GM23248 (cell line): Measurements from ENCODE around the gene ABHD17A. TPM values are rescaled to one million over a fixed set of nuclear protein-coding genes. Genes with fewer than 3 reads are reported as not detected.

Experiments
- DNase-seq: peaks from one replicate; pipeline ENCODE4 v3.0.0-alpha.2; 2015
- H2AFZ ChIP-seq: fragments of 200-600 bp; sonication (generic); 2 replicates; pipeline ENCODE4 v1.6.1; 2016; ENCODE audit warnings: antibody characterized with exemption
- H3F3A ChIP-seq: fragments of 200-600 bp; sonication (generic); 2 replicates; pipeline ENCODE4 v1.6.1; 2016; ENCODE audit warnings: mild to moderate bottlenecking, antibody characterized with exemption, mixed run types; ENCODE audit not compliant: insufficient read depth
- H3K27ac ChIP-seq: fragments of 200-600 bp; sonication (generic); 2 replicates; pipeline ENCODE4 v1.5.1; 2016; ENCODE audit warnings: mild to moderate bottlenecking
- H3K27me3 ChIP-seq: fragments of 200-600 bp; sonication (generic); replicated peaks from 2 replicates; pipeline ENCODE4 v1.6.1; 2016; ENCODE audit warnings: mild to moderate bottlenecking; ENCODE audit not compliant: insufficient read depth
- H3K36me3 ChIP-seq: fragments of 200-600 bp; sonication (generic); 2 replicates; pipeline ENCODE4 v1.6.1; 2016; ENCODE audit warnings: low read depth, mild to moderate bottlenecking
- H3K4me1 ChIP-seq: fragments of 200-600 bp; sonication (generic); 2 replicates; pipeline ENCODE4 v1.6.1; 2016; ENCODE audit warnings: mild to moderate bottlenecking; ENCODE audit not compliant: insufficient read depth
- H3K4me2 ChIP-seq: fragments of 200-600 bp; sonication (generic); one replicate; pipeline ENCODE4 v1.6.1; 2016; ENCODE audit warnings: mild to moderate bottlenecking; ENCODE audit not compliant: unreplicated experiment
- H3K4me3 ChIP-seq: fragments of 200-600 bp; sonication (generic); 2 replicates; pipeline ENCODE4 v1.5.1; 2016; ENCODE audit warnings: mild to moderate bottlenecking
- H3K79me2 ChIP-seq: fragments of 200-600 bp; sonication (generic); 2 replicates; pipeline ENCODE4 v1.6.1; 2016; ENCODE audit warnings: mild to moderate bottlenecking; ENCODE audit not compliant: insufficient read depth
- H3K9ac ChIP-seq: fragments of 200-600 bp; sonication (generic); 2 replicates; pipeline ENCODE4 v1.6.1; 2016; ENCODE audit warnings: mild to moderate bottlenecking
- H3K9me2 ChIP-seq: fragments of 200-600 bp; sonication (generic); 2 replicates; pipeline ENCODE4 v1.6.1; 2016; ENCODE audit warnings: mixed run types, mild to moderate bottlenecking, moderate library complexity; ENCODE audit not compliant: insufficient read depth
- H3K9me3 ChIP-seq: fragments of 200-600 bp; sonication (generic); one replicate; pipeline ENCODE4 v1.6.1; 2017; ENCODE audit warnings: low read depth
- H4K20me1 ChIP-seq: fragments of 200-600 bp; sonication (generic); 2 replicates; pipeline ENCODE4 v1.6.0; 2016; ENCODE audit not compliant: insufficient read depth
- EZH2 ChIP-seq: fragments of 200-600 bp; sonication (generic); IDR thresholded peaks from 2 replicates; pipeline ENCODE4 v1.6.1; 2018; ENCODE audit warnings: antibody characterized with exemption, mild to moderate bottlenecking; ENCODE audit not compliant: insufficient read depth, poor library complexity, severe bottlenecking
- EZH2phosphoT487 ChIP-seq: fragments of 200-600 bp; sonication (generic); IDR thresholded peaks from 2 replicates; pipeline ENCODE4 v1.6.1; 2018; ENCODE audit warnings: antibody characterized with exemption, moderate library complexity, mild to moderate bottlenecking, low read depth; ENCODE audit not compliant: insufficient read depth
- WGBS, 2 experiments: methylation state at CpG; one replicate each; pipeline ENCODE4 v1.1.6; 2015 to 2017; ENCODE audit warnings: low lambda C conversion rate in 2 of 2, low coverage in 1 of 2; ENCODE audit errors: missing lambda C conversion rate in 2 of 2; 5-methylcytosine and 5-hydroxymethylcytosine counted together
- in situ Hi-C: fragments of 300-500 bp; cut with MboI; formaldehyde crosslinking; loops from 2 replicates; pipeline ENCODE4 v1.15.0; 2020
- polyA plus RNA-seq: library from polyadenylated mRNA; unstranded; fragments of >200 nt; fragmentation: Nextera tagmentation; extraction: Ambion mirVana; gene quantifications from 2 replicates; pipeline ENCODE4 v1.2.1, GENCODE V29; 2016
- total RNA-seq: library from RNA; depleted of rRNA; stranded (reverse); fragments of >200 nt; shearing (Covaris generic); gene quantifications from 2 replicates; pipeline ENCODE4 v1.2.3, GENCODE V29; 2014

The ABHD17A gene
- total and polyA plus RNA-seq, 2 experiments from 2014 or later: 37.6 to 157 TPM

- H3F3A ChIP-seq: no peaks in the 10 kb centered on the region
- H3K9ac ChIP-seq: peak overlapping the region; percentile 90
- no peaks in the 10 kb centered on the region for H3K27me3 ChIP-seq
- in situ Hi-C loops: no loop called here
- H3K9me2 ChIP-seq: no peaks in the 10 kb centered on the region
- peak overlapping the region; percentile 91 for H3K4me3 ChIP-seq
- no peaks in the 10 kb centered on the region for H3K36me3 ChIP-seq
- H2AFZ ChIP-seq: no peak overlapping the region
- H3K9me3 ChIP-seq: no peaks in the 10 kb centered on the region
- no peak for TF ChIP-seq EZH2
- TF ChIP-seq EZH2phosphoT487: no peak
- H3K79me2 ChIP-seq: peaks cover 65% of the 10 kb centered on the region
- H4K20me1 ChIP-seq: no peaks in the 10 kb centered on the region
- peak overlapping the region; percentile 87 for H3K4me2 ChIP-seq
- WGBS, 2 experiments: 18 to 22% methylated on average over 20 to 23 of the region's 23 CpGs
- peak; percentile 71 for DNase-seq
- H3K4me1 ChIP-seq: peaks cover 17% of the 10 kb centered on the region
- H3K27ac ChIP-seq: peak overlapping the region; percentile 72
Measured at GRCh38 chr19:1861599-1862031, 23.7 kb downstream of the ABHD17A start.

- peaks cover 23% of the 10 kb centered on the region for H3K4me1 ChIP-seq
- H2AFZ ChIP-seq: no peak overlapping the region
- peak overlapping the region; percentile 87 for H3K4me2 ChIP-seq
- peaks cover 71% of the 10 kb centered on the region for H3K79me2 ChIP-seq
- no peaks in the 10 kb centered on the region for H3K36me3 ChIP-seq
- peaks cover 4% of the 10 kb centered on the region; the same call in 1 of the 2 replicates for H3F3A ChIP-seq
- peak overlapping the region; percentile 90 for H3K9ac ChIP-seq
- H4K20me1 ChIP-seq: no peaks in the 10 kb centered on the region
- H3K9me3 ChIP-seq: no peaks in the 10 kb centered on the region
- no peaks in the 10 kb centered on the region for H3K27me3 ChIP-seq
- no peaks in the 10 kb centered on the region for H3K9me2 ChIP-seq
- no peak for DNase-seq
- H3K27ac ChIP-seq: peak overlapping the region; percentile 72
- TF ChIP-seq EZH2: no peak
- no peak for TF ChIP-seq EZH2phosphoT487
- in situ Hi-C loops: no loop called here
- peak overlapping the region; percentile 91 for H3K4me3 ChIP-seq
- WGBS, 2 experiments: 43 to 46% methylated on average over 23 to 28 of the region's 28 CpGs
Measured at GRCh38 chr19:1860821-1861598, 24.3 kb downstream of the ABHD17A start.

- Histone ChIP-seq H3K4me2 (peak overlapping the region; percentile 87), H3F3A (peaks cover 9% of the 10 kb centered on the region; the same call in 1 of the 2 replicates), H3K36me3 (no peaks in the 10 kb centered on the region), H3K9ac (peak overlapping the region; percentile 90), H3K9me3 (no peaks in the 10 kb centered on the region), H3K27me3 (no peaks in the 10 kb centered on the region), H3K4me1 (peaks cover 28% of the 10 kb centered on the region), H2AFZ (no peak overlapping the region), H3K27ac (peak overlapping the region; percentile 72), H4K20me1 (no peaks in the 10 kb centered on the region), H3K4me3 (peak overlapping the region; percentile 91), H3K79me2 (peaks cover 77% of the 10 kb centered on the region), H3K9me2 (no peaks in the 10 kb centered on the region)
- WGBS, 2 experiments: 4% methylated on average over 19 to 29 of the region's 32 CpGs
- TF ChIP-seq EZH2phosphoT487 (no peak), EZH2 (no peak)
- in situ Hi-C loops: no loop called here
- peak; percentile 96 for DNase-seq
Measured at GRCh38 chr19:1860042-1860775, 25.1 kb downstream of the ABHD17A start.

- peak overlapping the region; percentile 87 for H3K4me2 ChIP-seq
- H3K27me3 ChIP-seq: no peaks in the 10 kb centered on the region
- peaks cover 9% of the 10 kb centered on the region; the same call in 1 of the 2 replicates for H3F3A ChIP-seq
- H3K4me3 ChIP-seq: peak overlapping the region; percentile 91
- no peaks in the 10 kb centered on the region for H3K9me3 ChIP-seq
- no peak overlapping the region for H2AFZ ChIP-seq
- H3K4me1 ChIP-seq: peaks cover 37% of the 10 kb centered on the region
- in situ Hi-C loops: no loop called here
- no peaks in the 10 kb centered on the region for H3K36me3 ChIP-seq
- TF ChIP-seq EZH2 (no peak), EZH2phosphoT487 (no peak)
- no peak for DNase-seq
- peak overlapping the region; percentile 72 for H3K27ac ChIP-seq
- peaks cover 81% of the 10 kb centered on the region for H3K79me2 ChIP-seq
- H3K9me2 ChIP-seq: no peaks in the 10 kb centered on the region
- 62 to 66% methylated on average over 9 to 18 of the region's 18 CpGs for WGBS, 2 experiments
- no peaks in the 10 kb centered on the region for H4K20me1 ChIP-seq
- H3K9ac ChIP-seq: peak overlapping the region; percentile 90
Measured at GRCh38 chr19:1859331-1859781, 25.9 kb downstream of the ABHD17A start.
